Inflammatory macrophage treated with lipopolysaccharide for 4 hours (primary cell): ENCODE results near the gene ANTXR1.
A peak's percentile ranks its signal among the peaks of the same experiment; 100 is the strongest.

ENCODE experiments used
- DNase-seq: peaks from one replicate; pipeline ENCODE4 v3.0.0-alpha.2; 2020

Gene ANTXR1

DNA sequence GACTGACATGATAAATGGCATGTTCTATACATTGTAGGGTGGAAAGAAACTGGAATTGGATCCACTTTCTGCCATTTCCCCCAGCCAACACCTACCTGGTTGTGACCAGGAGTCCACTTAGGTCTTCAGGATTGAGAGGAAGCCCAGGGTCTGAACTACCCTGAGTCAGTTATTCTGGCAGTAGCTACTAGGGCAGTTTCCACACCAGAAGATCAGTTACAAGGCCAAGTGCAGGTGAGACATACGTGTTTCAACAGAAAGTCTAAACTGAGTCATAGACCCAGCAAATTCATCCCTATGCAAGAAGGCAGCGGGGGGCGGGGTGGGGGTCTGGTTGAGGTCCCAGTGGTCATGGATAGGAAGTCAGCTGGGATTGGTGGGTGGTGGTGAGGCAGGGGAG is 21.9 kb downstream of the ANTXR1 start:
- no peak for DNase-seq

DNA sequence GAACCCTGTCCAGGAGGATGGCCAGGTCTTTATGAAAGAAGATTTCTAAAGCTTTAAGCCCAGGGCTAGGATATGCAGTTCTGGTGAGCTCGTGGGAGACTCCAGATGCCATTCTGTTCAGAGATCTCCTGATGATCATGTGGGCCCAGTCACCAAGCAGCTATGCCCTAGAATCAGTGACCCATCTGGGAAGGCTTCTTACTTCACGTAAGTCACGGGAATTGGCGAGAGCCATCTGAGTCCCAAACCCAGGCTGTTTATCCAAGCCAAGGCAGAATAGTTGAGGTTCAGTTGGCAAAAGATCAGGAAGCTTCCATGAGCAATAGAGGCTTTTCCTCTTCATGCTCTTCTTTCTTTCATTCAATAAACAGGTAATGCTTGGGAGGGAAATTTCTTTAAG is 23.9 kb downstream of the ANTXR1 start:
- no peak for DNase-seq

DNA sequence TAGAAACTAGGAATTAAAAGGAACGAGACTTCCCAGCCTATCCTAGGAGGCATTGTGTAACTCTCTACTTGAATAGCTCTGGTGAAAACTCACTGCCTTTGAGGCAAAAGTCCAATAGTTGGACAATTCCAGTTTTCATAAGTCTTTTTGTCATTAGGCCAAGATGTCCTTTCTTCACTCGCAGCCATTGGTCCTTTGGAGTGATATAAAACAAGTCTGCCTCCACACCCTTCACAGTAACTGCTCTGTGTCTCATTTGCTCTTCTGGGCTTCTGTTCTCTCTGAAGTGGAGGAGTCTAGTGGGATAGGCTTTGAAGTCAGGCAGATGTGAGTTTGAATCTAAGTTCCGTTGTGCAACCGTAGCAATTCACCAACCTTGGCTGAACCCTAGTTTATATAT is 28.2 kb downstream of the ANTXR1 start:
- DNase-seq, result no peak

DNA sequence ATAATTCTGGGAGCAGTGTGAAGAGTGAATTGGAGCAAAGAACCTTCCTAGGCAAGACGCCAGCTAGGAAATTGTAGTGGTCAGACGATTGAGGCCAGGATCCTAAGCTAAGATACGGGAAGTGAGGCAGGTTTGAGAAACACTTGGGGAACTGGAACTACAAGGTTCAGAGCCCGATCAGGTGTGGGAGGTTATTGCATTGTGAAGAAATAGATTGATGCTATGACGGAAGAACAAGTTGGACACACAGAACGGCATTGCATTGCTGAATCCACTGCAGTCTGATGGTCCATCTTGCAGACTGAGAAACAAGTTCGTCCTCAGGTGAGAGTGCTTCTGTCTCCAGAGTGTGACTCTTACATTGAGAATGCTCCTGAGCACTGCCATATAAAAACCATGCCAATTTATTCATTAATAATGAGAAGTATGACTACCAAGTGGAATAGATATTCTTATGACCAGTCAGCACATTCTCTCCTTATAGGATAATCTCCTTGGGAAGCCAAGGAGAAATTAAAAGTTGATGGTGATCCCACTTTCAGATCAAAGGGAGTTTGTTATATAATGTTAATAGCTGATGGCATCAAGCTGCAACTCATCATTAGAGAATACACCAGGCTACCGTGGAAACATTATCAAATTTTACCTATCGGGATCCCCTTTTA is 30.9 kb downstream of the ANTXR1 start:
- no peak for DNase-seq

DNA sequence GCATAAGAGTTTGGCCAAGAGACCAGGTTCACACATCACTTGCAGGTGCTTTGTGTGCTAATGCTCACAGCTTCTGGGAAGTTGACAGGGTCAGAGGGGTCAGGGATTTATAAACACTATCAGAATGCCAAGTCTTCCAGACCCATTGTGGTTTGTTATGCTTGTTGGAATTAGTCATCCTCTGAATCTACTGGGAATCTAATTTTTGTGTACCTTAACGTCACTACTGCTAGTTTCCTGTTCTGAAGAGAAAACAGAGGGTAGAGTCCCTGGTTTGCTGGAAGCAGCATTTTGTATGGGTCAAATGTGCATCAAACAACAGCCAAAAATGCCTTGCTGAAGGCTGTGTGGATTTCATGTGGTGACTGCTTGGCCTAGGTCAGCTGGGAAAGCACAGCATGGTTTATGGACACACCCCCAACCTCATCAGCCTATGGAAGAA is 33.3 kb downstream of the ANTXR1 start:
- no peak for DNase-seq

DNA sequence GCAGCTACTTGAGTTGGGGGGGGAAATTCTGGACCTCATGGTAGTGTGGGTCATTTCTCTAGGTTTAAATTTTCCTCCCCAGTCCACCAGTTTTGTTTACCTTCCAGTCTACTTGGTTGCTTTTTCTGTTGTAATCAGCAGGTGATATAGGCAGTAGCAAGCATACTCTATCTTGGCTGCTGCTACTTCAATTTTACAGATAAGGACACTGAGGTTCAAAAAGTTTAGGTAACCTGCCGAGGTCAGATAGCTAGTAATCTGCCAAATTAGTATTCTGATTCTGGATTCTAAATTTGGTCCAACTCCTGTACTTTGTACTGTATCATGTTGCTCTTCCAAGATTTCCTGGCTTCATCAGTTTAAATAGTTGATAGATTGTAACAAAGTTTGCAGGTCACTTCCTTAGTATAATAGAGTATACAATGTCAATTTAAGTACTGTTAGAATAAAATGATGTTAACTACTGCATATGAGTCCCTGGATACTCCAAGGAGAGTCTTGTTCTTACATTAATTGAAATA is 34.7 kb downstream of the ANTXR1 start:
- DNase-seq, result no peak

DNA sequence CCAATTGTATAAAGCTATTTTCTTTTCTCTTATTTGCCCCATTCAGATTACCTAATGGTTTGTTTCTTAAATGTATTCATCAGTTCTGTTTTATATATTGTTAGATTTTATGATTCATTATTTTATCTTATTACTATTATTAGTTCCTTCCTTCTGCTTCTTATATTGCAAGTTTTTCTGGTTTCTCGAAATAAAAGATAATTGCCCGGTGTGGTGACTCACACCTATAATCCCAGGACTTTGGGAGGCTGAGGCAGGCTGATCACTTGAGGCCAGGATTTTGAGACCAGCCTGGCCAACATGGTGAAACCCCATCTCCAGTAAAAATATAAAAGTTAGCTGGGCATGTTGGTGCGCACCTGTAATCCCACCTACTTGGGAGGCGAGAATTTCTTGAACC is 37.8 kb downstream of the ANTXR1 start:
- DNase-seq, result no peak

DNA sequence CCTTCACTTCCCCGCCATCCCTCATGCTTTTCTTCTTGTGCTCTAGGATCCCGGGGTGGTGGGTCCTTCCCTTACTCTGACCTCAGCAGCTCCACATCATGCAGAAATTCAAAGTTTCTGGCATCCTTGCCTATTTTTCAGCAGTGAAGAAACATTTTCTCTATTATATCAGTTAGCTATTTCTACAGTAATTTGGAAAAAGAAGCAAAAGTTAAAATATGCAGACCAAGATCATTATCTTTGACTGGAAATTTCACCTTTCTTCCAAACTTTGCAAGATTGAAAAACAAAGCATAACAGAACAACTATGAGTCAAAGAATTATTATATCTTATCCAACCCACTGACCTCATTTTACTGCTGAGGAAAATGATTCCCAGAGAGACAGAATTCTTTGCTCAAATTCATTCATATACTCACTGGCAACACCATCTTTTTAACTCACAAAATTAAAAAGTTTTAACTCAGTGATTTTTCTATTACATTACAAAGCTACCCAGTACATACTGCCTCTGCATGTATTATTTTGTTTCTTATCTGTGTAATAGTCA is 40.5 kb downstream of the ANTXR1 start:
- DNase-seq, result no peak

DNA sequence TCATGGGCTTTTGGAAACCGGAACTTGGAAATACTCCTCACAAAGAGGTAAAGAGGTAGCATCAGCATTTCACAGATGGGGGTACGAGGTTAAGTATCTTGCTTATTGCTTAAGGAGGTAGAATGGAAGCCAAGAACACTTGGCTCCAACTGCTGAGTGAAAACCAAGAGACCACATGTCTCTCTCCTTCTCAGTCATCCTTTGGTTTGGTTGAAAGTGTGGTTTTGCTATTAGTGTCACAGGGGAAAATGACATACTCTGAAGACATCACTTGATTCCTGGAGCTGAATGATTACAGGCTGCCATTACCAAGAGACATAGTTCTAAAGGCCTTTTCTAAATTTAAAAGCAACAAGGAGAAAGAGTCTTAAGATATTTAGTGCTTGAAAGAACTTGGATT is 41.5 kb downstream of the ANTXR1 start:
- DNase-seq, result no peak

DNA sequence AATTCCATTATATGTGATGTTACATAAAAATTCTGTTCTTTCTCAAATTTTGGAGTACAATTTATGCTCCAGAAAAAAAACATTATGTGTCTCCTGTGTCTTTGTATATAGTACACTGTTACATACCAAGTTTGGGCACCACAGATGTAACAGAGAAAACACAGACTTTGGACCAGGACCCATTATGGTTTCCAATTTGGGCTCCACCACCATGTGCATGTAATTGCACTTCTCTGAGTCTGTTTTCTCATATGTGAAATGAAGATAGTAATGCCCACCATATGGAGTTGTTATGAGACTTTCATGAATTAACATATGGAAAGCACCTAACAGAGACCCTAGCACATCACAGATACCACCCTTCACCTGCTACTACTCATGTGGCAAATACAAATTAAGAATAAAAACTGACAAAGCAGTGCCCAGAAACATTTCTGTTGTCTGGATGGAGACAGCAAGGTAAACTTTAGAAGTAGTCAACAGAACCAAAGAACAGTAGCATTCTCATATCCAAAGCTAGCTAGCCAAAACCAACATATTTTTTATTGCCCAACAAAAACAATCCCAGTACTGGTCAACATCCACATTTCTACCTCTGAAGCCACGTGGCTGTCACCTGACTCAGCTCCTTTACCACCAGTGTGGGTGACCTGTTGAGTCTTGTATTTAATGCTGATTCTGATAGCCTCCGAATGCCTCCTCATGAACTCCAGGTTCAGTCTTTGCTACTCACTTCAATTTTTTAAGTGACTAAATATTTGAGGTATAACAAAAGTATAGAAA is 42.9 kb downstream of the ANTXR1 start:
- no peak for DNase-seq

DNA sequence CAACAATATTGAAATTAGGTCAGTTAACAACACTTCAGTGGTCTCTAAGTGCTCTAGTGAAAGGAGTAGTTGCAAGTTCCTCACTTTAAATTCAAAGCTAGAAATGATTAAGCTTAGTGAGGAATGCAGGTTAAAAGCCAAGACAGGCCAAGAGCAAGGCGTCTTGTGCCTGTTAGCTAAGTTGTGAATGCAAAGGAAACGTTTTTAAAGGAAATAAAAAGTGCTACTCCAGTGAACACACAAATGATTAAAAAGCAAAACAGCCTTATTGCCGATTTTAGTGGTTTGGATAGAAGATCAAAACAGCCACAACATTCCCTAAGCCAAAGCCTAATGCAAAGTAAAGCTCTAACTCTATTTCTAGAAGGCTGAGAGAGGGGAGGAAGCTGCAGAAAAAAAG is 44.7 kb downstream of the ANTXR1 start:
- DNase-seq, result no peak

DNA sequence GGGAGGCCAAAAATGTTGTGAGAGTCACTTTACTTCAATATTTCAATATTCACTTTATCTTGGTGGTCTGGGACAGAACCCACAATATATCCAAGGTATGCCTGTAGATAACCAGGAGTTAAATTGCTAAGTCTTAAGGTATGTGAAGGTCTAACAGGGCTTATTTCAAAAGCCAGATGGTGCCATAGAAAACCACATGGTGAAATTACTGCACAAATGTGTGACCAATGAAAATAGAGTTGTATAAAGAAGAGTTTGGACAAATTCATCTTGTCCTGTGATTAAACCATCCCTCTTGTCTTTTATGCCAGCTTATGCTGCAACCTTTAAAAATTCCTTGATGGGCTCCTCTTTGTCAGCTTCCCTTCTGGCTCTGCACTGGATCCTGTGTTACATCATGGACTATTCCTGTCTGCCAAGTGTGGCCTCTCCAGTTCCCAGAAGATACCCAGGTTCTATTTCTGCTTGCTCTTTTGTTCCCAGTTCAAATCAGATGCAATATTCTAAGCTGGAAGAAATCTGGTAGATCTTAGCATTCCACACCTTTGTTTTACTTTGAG is 46.8 kb downstream of the ANTXR1 start:
- no peak for DNase-seq

DNA sequence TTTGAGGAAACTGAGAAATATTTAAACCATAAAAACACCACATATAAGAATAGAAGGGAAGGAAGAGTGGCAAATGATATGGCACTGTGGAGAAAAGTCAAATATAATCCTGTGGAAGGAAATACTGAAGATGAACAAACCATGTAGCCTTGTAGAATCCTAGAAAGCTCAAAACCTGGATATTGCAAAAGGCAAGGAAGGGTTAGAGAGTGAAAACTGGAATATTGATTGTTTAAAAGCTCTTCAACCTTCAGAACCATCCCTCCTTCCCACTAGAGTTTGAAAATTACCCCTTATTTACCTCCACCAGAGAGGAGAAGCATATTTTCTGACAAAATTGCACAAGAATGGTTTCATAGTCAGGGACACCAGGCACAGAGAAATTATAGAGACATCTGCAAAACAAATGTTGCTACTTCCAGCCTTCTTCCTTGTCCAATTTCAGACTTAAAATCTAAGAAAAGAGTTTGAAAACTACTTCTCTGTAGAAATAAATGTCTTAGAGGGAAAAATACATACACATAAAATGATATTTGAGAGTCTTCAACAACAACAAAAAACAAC is 48.0 kb downstream of the ANTXR1 start:
- no peak for DNase-seq

DNA sequence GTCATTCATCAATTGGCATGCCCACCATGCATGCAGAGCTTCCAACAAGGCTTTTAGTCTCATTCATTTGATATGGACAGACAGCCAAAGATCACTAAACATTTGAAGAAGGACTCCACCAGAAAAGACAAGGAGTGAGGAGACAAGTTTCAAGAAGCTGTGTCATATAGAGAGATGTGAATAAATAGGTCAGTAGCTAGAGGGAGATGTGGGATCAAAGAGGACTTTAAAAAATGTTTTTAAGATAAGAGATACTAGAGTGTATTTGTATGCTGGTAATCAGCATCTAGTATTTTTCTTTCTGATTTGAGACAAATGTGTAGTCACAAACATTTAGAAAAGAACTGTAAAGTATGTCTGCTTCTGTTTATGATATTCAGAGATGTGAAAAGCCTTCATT is 48.5 kb downstream of the ANTXR1 start:
- DNase-seq, result no peak

DNA sequence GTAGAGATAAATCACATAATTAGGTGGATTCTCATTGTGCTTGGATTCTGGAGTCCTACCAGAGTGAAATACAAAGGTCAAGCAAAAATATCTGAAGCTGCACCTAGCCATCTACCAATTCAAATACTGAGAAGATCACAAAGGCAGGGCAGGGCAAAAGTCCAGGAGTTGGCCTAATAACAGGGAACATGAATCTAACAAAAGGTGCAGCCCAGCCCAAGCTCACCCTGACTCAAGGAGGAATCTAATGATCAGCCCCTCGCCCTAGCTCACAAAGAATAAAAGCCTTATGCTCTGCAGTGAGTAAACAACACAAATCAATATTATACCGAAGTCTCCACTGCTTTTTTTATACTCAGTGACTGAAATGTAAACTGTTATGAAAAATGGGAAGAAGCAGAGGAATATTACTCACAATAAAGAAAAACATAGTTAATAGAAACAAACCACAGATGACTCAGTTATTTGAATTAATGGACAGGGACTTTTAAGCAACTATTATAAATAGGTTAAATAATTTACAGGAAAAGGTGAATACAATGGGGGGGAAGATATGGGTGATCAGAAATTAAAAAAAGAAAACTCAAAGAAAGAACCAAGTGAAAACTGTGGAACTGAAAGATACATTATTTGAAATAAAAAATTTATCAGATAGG is 49.5 kb downstream of the ANTXR1 start:
- no peak for DNase-seq

DNA sequence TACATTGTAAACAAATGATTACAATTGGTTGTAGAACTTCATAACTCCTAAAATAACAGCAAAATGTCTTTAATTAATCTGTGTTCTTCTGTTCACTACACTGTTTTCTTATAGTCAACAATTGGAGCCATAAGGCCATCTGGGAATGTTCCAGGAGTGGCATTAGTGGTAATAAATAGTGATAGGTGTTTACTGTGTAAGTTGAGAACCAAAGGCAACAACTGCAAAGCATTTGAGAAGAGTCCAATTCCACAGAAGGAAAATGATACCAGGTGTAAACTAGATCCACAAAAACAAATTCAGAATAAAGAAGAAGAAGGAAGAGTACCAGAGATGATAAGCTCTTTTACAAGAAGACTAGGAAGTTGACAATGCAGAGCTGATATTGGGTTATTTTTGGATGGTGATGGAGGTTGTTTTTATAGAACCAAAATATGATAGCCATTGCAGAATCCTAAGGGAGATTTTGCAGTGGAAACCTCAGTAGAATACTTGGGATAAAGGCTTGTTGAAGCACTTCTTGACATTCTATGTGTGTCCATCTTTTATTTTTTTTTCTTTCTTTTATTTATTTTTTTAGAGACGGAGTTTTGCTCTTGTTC is 52.9 kb downstream of the ANTXR1 start:
- no peak for DNase-seq

DNA sequence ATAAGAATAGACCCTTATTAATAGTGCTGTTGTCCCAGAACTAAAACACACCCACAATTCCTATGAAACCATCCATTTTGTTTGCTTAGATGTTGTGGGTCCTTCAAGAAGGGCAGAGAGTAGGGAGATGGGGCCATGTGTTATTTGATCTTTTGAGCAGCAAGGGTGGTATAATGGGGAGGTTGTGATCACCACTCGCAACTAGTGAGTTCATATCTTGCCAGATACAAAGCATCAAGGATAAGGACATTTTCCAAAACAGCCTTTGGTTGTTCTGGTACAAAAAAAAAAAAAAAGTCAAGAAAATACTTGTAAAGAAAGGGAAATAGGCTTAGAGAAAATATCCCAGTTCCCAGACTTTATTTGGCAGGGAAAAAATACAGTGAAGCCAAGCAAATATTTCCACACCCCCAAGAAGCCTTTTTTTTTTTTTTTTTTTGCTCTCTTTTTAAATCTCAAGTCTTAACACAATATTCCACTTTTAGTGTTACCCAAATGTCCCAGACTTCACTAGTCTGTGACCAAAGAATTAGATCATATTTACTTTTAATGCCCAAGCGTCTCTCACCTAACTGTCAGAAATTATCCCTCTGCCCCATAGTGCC is 54.1 kb downstream of the ANTXR1 start:
- DNase-seq, result no peak

DNA sequence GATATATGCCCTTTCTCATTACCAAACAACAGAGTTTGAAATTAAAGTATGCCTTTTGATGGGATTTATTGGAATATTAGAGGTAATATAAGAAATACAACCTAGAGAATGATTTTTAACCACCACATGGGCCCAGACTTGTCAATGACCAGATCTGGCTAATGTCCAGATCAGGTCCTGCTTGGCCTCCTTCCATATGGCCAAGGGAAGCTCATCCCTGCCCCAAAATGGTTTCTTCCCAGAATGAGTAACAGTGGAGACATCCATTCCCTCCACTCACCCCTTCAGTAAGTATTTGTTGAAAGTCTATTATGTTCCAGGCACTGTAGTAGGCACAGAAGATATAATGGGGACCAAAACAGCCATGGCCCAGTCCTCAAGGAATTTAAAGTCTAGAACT is 54.9 kb downstream of the ANTXR1 start:
- DNase-seq, result no peak

DNA sequence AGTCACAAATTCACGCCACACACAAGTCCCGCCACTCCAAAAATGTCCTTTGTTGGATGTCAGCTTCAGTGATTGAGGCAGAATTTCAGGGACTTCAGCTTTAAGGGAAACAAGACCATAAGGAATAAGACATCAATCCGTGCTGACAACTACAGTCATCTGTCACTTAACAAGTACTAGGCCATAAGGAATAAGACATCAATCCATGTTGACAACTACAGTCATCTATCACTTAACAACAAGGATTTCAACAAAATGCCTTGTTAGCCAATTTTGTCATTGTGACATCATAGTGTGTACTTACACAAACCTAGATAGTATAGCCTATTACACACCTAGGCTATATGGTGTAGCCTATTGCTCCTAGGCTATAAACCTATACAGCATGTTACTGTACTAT is 58.0 kb downstream of the ANTXR1 start:
- DNase-seq, result no peak

DNA sequence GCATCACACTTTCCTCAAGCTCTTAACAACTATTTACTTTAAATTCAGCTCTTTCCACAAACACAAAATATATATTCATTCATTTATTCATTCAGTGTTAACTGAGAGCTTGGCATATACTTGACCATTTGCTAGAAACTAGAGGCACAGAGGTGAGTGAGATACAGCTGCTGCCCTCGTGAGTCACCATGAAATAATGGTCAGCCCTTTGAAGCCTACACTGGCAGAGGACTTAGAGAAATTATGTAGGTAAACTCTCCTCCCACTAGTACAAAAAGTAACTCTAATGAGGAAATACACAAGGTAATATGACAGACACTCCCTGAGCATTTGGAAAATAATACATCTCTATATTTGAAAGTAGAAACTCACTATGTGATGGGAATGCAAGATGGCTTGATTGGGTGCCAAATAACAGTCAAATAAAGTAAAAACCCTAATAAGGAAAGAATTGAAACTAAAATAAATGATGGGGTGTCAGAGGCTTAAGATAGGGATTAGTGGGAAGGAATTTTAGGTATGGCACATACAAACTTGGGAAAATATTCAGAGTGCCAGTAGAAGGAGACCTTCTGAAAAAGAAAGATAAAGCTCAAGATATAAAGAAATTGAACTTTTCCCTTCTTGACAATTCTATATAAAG is 61.1 kb downstream of the ANTXR1 start:
- peak; percentile 31 for DNase-seq

DNA sequence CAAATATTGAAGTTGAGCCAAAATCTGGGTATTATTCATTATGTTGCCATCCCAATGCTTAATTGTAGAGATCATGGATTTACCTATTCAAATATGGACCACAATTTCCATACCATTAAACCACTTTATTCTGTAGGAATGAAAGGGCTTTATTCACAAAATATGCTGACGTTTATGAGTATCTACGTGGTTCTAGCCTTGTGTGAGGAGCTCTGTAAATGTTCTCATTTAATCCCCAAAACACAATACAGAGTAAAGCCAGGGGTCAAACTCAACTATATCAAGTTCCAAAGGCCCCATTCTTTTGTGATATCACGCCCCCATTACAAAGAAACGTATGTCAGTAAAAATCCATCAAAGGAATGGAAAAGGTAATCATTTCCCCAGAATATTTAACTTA is 61.9 kb downstream of the ANTXR1 start:
- no peak for DNase-seq

DNA sequence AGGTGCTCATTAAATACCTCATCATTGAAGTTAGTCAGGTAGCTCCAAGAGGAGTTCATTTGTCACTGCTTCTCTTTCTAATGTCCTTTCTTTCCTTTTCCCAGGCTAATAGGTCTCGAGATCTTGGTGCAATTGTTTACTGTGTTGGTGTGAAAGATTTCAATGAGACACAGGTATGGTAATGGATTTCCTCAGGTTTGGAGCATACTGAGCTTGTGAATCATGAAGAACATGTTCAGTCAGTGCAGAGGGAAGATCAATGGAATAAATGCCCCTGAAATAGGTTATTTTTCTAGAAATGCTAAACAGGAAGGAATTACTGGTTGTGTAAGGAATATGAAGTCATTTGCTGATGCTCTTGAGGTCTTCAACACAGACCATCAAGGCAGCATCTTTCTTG is 62.5 kb downstream of the ANTXR1 start:
- DNase-seq, result no peak
